Endothelial cell of umbilical vein (primary cell): ENCODE measurements around the gene CDO1.

ENCODE experiments used
- CTCF ChIP-seq, 2 donors: IDR thresholded peaks; 1 replicate in 1 of 2; 2 replicates in 1 of 2; pipeline ENCODE4 v1.5.1; 2011; ENCODE audit warnings: low read length in 2 of 2, mild to moderate bottlenecking in 2 of 2, moderate library complexity in 2 of 2, control low read depth in 1 of 2, inconsistent platforms in 1 of 2, low read depth in 1 of 2; ENCODE audit not compliant: insufficient read depth in 1 of 2; ENCODE audit errors: extremely low read depth in 1 of 2
- EZH2 ChIP-seq: IDR thresholded peaks from 2 replicates; pipeline ENCODE4 v1.6.1; 2012; ENCODE audit warnings: borderline replicate concordance, low read depth, mild to moderate bottlenecking, moderate library complexity, low read length, inconsistent platforms; ENCODE audit not compliant: severe bottlenecking
- GATA2 ChIP-seq: IDR thresholded peaks from 2 replicates; pipeline ENCODE4 v1.7.0; 2011; ENCODE audit warnings: low read depth, mild to moderate bottlenecking, moderate library complexity, mixed read lengths, low read length; ENCODE audit not compliant: insufficient read length, insufficient read depth
- POLR2A ChIP-seq: IDR thresholded peaks from 2 replicates; pipeline ENCODE4 v1.6.1; 2012; ENCODE audit warnings: low read depth, mild to moderate bottlenecking, control low read depth, low read length
- POLR2AphosphoS5 ChIP-seq: IDR thresholded peaks from 2 replicates; pipeline ENCODE4 v1.6.1; 2012; ENCODE audit warnings: low read depth, mild to moderate bottlenecking, control low read depth, low read length, moderate library complexity; ENCODE audit not compliant: insufficient read depth
- TF ChIP-seq, protein P1 (sequence below): IDR thresholded peaks from 2 replicates; pipeline ENCODE4 v1.6.1; 2011; ENCODE audit not compliant: insufficient read depth, insufficient read length

GRCh38 chr5:115849258-115849798, 32.9 kb upstream of the CDO1 start:
- TF ChIP-seq POLR2A (no peak), CTCF (IDR thresholded peaks at IDR 0.05; ENCODE audit: extremely low read depth in 1 of 2, insufficient read depth in 1 of 2, low read depth in 1 of 2, low read length in 2 of 2) (no peak), POLR2AphosphoS5 (no peak), GATA2 (no peak), EZH2 (no peak)
- TF ChIP-seq, protein P1, sequence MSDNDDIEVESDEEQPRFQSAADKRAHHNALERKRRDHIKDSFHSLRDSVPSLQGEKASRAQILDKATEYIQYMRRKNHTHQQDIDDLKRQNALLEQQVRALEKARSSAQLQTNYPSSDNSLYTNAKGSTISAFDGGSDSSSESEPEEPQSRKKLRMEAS: no peak
